HepG2 (cell line): ENCODE data around the gene PSD4. TPM values are rescaled to one million over a fixed set of nuclear protein-coding genes. Genes with fewer than 3 reads are reported as not detected.
A peak's percentile ranks its signal among the peaks of the same experiment; 100 is the strongest.

Experiments used
- CAMTA2 ChIP-seq: sonication (generic); formaldehyde crosslinking; IDR thresholded peaks from 2 replicates; pipeline ENCODE4 v1.4.0; 2020; ENCODE audit warnings: mild to moderate bottlenecking, missing genetic modification reagents, borderline replicate concordance
- ELF4 ChIP-seq: sonication (generic); formaldehyde crosslinking; IDR thresholded peaks from 2 replicates; pipeline ENCODE4 v1.5.0; 2020; ENCODE audit warnings: missing genetic modification reagents, mild to moderate bottlenecking, moderate library complexity, borderline replicate concordance
- FOSL2 ChIP-seq: sonication (generic); formaldehyde crosslinking; IDR thresholded peaks from 2 replicates; pipeline ENCODE4 v1.4.0; 2020; ENCODE audit warnings: missing genetic modification reagents
- GATAD1 ChIP-seq: IDR thresholded peaks from 2 replicates; pipeline ENCODE4 v1.6.1; 2016; ENCODE audit warnings: missing genetic modification reagents, missing compliant biosample characterization
- GMEB2 ChIP-seq: IDR thresholded peaks from 2 replicates; pipeline ENCODE4 v1.6.1; 2016; ENCODE audit warnings: missing biosample characterization, missing genetic modification reagents, low read depth
- HIC2 ChIP-seq: sonication (generic); formaldehyde crosslinking; IDR thresholded peaks from 2 replicates; pipeline ENCODE4 v1.9.0; 2022; ENCODE audit warnings: low read depth, missing genetic modification reagents
- HNRNPH1 ChIP-seq: fragments of 200-400 bp; formaldehyde crosslinking; optimal IDR thresholded peaks from 2 replicates; pipeline ENCODE3; 2017; ENCODE audit warnings: mild to moderate bottlenecking, low read depth, low read length
- IRF1 ChIP-seq: sonication (generic); formaldehyde crosslinking; IDR thresholded peaks from 2 replicates; pipeline ENCODE4 v1.4.0; 2020; ENCODE audit warnings: low read depth, mild to moderate bottlenecking, missing genetic modification reagents
- PITX1 ChIP-seq: sonication (generic); formaldehyde crosslinking; IDR thresholded peaks from 2 replicates; pipeline ENCODE4 v1.5.1; 2020; ENCODE audit warnings: mild to moderate bottlenecking, missing genetic modification reagents
- PLSCR1 ChIP-seq: sonication (generic); formaldehyde crosslinking; IDR thresholded peaks from 2 replicates; pipeline ENCODE4 v1.5.0; 2020; ENCODE audit warnings: missing genetic modification reagents, mild to moderate bottlenecking, borderline replicate concordance
- SNAI1 ChIP-seq: sonication (generic); formaldehyde crosslinking; IDR thresholded peaks from 2 replicates; pipeline ENCODE4 v1.5.0; 2020; ENCODE audit warnings: mild to moderate bottlenecking, missing genetic modification reagents, borderline replicate concordance
- SYNCRIP ChIP-seq: fragments of 200-400 bp; formaldehyde crosslinking; IDR thresholded peaks from 2 replicates; pipeline ENCODE4 v1.6.1; 2018; ENCODE audit warnings: mild to moderate bottlenecking, low read depth, low read length; ENCODE audit not compliant: insufficient read depth
- YEATS2 ChIP-seq: sonication (generic); formaldehyde crosslinking; IDR thresholded peaks from 2 replicates; pipeline ENCODE4 v1.4.0; 2020; ENCODE audit warnings: missing genetic modification reagents, borderline replicate concordance
- ZBTB8A ChIP-seq: sonication (generic); formaldehyde crosslinking; IDR thresholded peaks from 2 replicates; pipeline ENCODE4 v1.4.0; 2020; ENCODE audit warnings: mild to moderate bottlenecking, low read depth, missing genetic modification reagents, borderline replicate concordance
- ZNF281 ChIP-seq: sonication (generic); formaldehyde crosslinking; IDR thresholded peaks from 2 replicates; pipeline ENCODE4 v1.4.0; 2020; ENCODE audit warnings: missing genetic modification reagents, borderline replicate concordance
- ZNF296 ChIP-seq: sonication (generic); formaldehyde crosslinking; conservative IDR thresholded peaks from 2 replicates; pipeline ENCODE4 v1.5.0; 2020; ENCODE audit warnings: mild to moderate bottlenecking, missing genetic modification reagents
- ZNF580 ChIP-seq: IDR thresholded peaks from 2 replicates; pipeline ENCODE4 v1.6.1; 2016; ENCODE audit warnings: low read depth, borderline replicate concordance
- ZNF672 ChIP-seq: sonication (generic); formaldehyde crosslinking; IDR thresholded peaks from 2 replicates; pipeline ENCODE4 v1.8.1; 2022; ENCODE audit warnings: missing genetic modification reagents
- polyA plus RNA-seq, 8 experiments: library from polyadenylated mRNA; depleted of rRNA in 3 of 8; stranded (reverse) in 7 of 8; unstranded in 1 of 8; fragments of >200 nt; fragmentation: Illumina TruSeq in 4 of 8; extraction: Trizol in 4 of 8; gene quantifications; 2 replicates each; pipeline versions ENCODE4 v1.2.1 to v1.2.3, GENCODE V29; 2011 to 2016; ENCODE audit warnings: low read depth in 4 of 8, missing spikeins in 1 of 8, mixed read lengths in 1 of 8; ENCODE audit not compliant: insufficient read depth in 1 of 8
- total RNA-seq, 5 experiments: library from RNA; depleted of rRNA; stranded (reverse); fragments of >200 nt; fragmentation: Illumina TruSeq; extraction: Trizol; gene quantifications; 2 replicates each; pipeline ENCODE4 v1.2.3, GENCODE V29; 2016; ENCODE audit warnings: low read depth in 1 of 5

Gene PSD4
- total and polyA plus RNA-seq, 2 of the 13 experiments (the other 11 are each of a cell fraction or from before 2014, with no cell fraction given): 5.8 to 9.4 TPM

GRCh38 chr2:113167115-113167932 is 6.4 kb upstream of the PSD4 start (continued):
- peak; percentile 74; the same call in 1 of the 2 replicates for TF ChIP-seq SNAI1 (CRISPR knock-in tag)
- peak; percentile 79; the same call in 1 of the 2 replicates for TF ChIP-seq ZBTB8A (CRISPR knock-in tag)
- TF ChIP-seq FOSL2: peak; percentile 86
- TF ChIP-seq YEATS2 (CRISPR knock-in tag): peak; percentile 89; the same call in 1 of the 2 replicates
- peak; percentile 98 for TF ChIP-seq ZNF580 (CRISPR knock-in tag)
- peak; percentile 74 for TF ChIP-seq GATAD1 (CRISPR knock-in tag)
- 0 out of 2 replicates have a peak, but pooled peaks have one; percentile 84 for TF ChIP-seq ZNF672 (CRISPR knock-in tag)
- peak; percentile 60; the same call in 1 of the 2 replicates for TF ChIP-seq ZNF296 (CRISPR knock-in tag)
- peak; percentile 70; the same call in 1 of the 2 replicates for TF ChIP-seq ZNF281 (CRISPR knock-in tag)
- no peak for TF ChIP-seq GMEB2 (CRISPR knock-in tag)
- TF ChIP-seq HNRNPH1: no peak
- TF ChIP-seq HIC2 (CRISPR knock-in tag): peak; percentile 97
- peak; percentile 81; the same call in 1 of the 2 replicates for TF ChIP-seq IRF1
- no peak; the same call in 1 of the 2 replicates for TF ChIP-seq PLSCR1 (CRISPR knock-in tag)
- TF ChIP-seq SYNCRIP: no peak
- peak; percentile 94; the same call in 1 of the 2 replicates for TF ChIP-seq ELF4 (CRISPR knock-in tag)
- no peak for TF ChIP-seq CAMTA2 (CRISPR knock-in tag)
- TF ChIP-seq PITX1 (CRISPR knock-in tag): peak; percentile 95
